T-helper 2 cell (primary cell): ENCODE results near the gene CLN5.
A peak's percentile ranks its signal among the peaks of the same experiment; 100 is the strongest.

Experiments
- DNase-seq, 5 experiments: peaks; one replicate each; pipeline versions ENCODE4 v3.0.0 to v3.0.0-alpha.2; 2012 to 2022

CLN5 gene

GRCh38 chr13:77022341-77022740 is 30.5 kb downstream of the CLN5 start:
- no peak for DNase-seq

- DNase-seq, result peak; percentile 56 to 91 (median 71)
Observed at GRCh38 chr13:77026255-77026860, 34.5 kb downstream of the CLN5 start.

- peak; percentile 63 to 91 (median 76) for DNase-seq
Observed at GRCh38 chr13:77026861-77027621, 35.2 kb downstream of the CLN5 start, which contains the start of gene FBXL3. TSS of gene FBXL3 (minus strand) at chr13:77027159. CDS start at chr13:77021860, 5,299 bp downstream.

- peak in 1 of 5 experiments; percentile 14 for DNase-seq
Observed at GRCh38 chr13:77028202-77028601, 36.3 kb downstream of the CLN5 start.

- DNase-seq, result no peak
Observed at GRCh38 chr13:77029436-77029835, 37.6 kb downstream of the CLN5 start.

GRCh38 chr13:77031656-77032243 is 39.9 kb downstream of the CLN5 start:
- DNase-seq, result no peak

- DNase-seq, result no peak
Observed at GRCh38 chr13:77033717-77034302, 41.9 kb downstream of the CLN5 start.

GRCh38 chr13:77034881-77035280 is 43.0 kb downstream of the CLN5 start:
- no peak for DNase-seq

GRCh38 chr13:77036279-77036678 is 44.4 kb downstream of the CLN5 start:
- DNase-seq, result no peak

- no peak for DNase-seq
Observed at GRCh38 chr13:77038907-77039480, 47.1 kb downstream of the CLN5 start.

- DNase-seq, result no peak
Observed at GRCh38 chr13:77040076-77040475, 48.2 kb downstream of the CLN5 start.

- no peak for DNase-seq
Observed at GRCh38 chr13:77040835-77041234, 49.0 kb downstream of the CLN5 start.

- peak in 1 of 5 experiments; percentile 7 for DNase-seq
Observed at GRCh38 chr13:77042566-77043177, 50.8 kb downstream of the CLN5 start.

GRCh38 chr13:77047649-77048343 is 55.9 kb downstream of the CLN5 start:
- DNase-seq, result no peak

GRCh38 chr13:77048681-77049080 is 56.8 kb downstream of the CLN5 start:
- DNase-seq, result no peak

GRCh38 chr13:77053192-77053591 is 61.3 kb downstream of the CLN5 start:
- DNase-seq, result no peak
